HG02610 (cell line): ENCODE results near the gene ADRB1.

ENCODE experiments used
- ATAC-seq: cut with Tn5 transposase; IDR thresholded peaks from one replicate; pipeline ENCODE4 v1.9.1; 2021; ENCODE audit warnings: mild to moderate bottlenecking, moderate library complexity; ENCODE audit not compliant: unreplicated experiment

ADRB1 gene

DNA sequence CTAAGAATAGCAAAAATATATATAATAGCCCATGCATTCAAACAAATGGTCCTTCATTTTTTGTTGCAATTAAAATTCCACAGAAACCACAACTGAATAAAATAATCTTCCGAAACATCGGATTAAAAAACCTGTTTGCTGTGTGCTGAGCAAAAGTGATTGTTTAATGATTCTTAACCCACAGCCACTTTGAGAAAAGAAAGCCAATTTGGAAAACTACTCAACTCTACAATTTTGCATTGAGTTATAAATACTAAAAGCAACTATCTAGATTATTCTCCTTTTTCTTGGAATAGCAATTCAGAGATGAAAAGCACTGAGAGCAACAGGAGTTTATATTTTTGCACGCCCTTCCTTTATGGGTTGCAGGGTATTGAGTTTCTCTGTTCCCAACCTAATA lies 8.0 kb downstream of the ADRB1 start:
- no peak for ATAC-seq

DNA sequence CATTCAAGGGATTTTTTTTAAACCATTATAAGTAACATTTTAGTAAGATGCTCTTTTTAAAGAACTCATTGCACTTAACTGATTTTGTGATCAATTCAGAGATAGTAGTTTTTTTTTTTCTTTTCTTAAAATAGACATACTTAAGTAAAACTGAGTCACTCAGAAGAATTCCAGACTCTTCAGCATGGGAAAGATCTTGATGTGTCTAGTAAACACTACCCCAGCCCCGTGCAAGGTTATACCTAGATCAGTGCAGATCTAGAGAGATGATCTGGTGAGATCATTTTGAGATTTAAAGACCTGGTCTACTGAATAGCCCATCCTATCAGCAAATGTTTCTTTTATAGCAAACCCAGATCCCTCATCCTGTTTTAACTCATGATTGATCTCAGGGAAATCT lies 8.6 kb downstream of the ADRB1 start:
- no peak for ATAC-seq

DNA sequence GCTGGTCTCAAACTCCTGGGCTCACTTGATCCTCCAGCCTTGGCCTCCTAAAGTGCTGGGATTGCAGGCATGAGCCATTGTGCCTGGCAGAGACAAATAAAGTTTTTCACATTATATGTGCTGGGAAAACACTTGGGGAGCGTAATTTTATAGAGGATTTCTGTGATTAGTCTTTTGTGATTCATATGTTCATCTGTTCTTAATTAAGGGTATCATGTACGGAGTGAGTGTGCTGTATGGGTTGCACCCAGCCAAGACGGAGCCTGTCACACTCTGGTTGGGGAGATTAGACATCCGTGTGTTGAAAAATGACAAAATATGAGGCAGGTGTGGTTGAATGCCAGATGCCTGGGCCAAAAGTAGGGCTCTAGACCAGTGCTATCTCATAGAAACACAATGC lies 10.3 kb downstream of the ADRB1 start:
- ATAC-seq: no peak

GRCh38 chr10:114057855-114058254 lies 14.2 kb downstream of the ADRB1 start:
- no peak for ATAC-seq

- no peak for ATAC-seq
Measured at GRCh38 chr10:114058297-114058696, 14.6 kb downstream of the ADRB1 start.

DNA sequence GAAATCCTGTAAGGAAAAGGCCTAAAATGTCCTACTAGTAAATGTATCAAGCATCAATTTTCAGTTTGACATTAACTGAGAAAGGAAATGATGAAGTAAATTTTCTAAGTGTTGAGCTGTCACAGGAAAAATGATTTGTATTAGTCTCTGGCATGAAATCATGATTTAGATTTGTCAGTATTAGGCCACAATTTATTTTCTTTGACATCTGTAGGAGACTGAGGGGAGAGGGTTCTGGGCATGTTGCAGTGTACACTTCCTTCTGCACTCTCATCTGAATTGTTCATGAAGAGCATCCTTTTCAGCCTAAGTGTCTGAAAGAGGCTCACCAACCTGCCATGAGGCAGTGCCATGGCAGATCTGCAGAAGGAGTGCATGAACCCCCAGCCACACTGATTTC lies 15.9 kb downstream of the ADRB1 start:
- no peak for ATAC-seq

- no peak for ATAC-seq
Measured at GRCh38 chr10:114060456-114060855, 16.8 kb downstream of the ADRB1 start.

DNA sequence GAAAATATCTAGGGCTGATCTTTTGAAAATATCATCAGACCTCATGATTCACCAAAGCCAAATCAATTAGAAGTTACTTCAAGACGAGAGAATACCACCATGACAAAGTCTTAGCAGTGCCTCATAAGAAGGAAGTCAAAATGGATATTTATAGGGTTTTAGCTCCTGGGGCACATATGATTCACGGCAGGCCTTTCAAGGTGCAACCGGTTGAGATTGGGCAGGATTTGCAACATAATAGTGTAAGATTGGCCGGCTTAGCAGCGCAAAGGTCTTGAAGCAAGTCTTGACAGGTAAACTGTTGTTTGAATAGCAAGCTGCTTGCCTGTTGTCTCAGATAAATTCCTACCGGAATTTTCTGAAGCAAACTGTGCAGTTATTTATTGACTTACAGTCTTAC lies 17.5 kb downstream of the ADRB1 start:
- ATAC-seq: no peak

- no peak for ATAC-seq
Measured at GRCh38 chr10:114061789-114062188, 18.1 kb downstream of the ADRB1 start.

DNA sequence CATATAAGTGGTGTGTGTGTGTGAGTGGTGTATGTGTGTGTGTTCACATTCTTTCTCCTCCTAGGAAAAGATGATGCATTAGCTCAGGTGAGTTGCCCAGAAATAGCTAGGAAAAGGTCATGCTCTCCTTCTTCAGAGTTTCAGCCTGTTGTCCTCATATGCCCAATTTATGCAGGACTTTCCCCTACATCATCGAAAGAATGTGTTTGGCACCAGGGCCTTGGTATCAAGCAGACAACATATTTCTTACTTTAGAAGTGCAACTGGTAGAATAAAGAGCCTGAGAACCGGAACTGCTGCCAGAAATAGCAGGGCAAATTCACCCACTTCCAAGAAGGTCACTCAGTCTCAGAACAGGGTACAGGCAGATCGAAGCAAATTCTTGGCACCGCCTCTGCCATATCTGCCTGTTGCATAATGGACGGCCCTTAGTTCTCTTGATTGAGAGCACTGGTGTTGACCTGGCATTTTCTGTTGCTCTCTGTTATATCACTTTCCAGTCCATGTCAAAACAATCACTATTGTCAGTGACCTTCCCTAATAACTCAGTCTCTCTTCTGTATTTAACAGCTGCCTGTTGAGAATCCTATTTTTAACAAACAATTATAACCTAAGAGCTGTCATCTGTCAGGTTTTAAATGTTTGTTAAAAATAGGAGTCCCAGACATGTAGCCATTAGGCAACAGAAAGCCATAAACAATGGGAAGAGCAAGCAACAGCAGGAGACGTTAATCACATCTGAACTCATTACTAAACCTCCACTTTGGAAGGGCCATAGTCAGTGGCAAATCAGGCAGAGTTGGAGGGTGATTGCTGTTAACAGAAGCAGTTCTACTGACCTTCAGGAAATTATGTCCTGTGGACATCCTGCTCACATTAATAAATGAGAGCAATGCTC lies 20.7 kb downstream of the ADRB1 start:
- no peak for ATAC-seq

DNA sequence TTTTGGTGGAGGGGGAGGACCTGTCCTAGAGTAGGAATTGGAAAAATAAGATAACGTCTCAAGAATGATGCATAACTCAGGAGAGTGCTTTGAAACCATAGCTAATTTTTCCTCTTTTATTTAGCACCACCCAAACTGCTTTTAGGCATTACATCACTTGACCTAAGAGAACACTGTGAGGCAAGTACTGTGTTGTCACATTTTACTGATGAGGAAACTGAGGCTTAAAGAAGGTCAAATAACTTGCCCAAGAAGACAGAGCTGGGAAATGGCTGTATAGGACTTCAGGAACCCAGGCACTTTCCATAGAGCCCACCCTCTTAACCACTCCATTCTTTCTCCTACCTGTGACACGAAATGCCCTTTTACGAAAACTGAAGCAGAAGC lies 21.4 kb downstream of the ADRB1 start:
- no peak for ATAC-seq

- no peak for ATAC-seq
Measured at GRCh38 chr10:114068054-114068707, 24.5 kb downstream of the ADRB1 start.

- no peak for ATAC-seq
Measured at GRCh38 chr10:114070710-114071109, 27.0 kb downstream of the ADRB1 start.

GRCh38 chr10:114071178-114071577 lies 27.5 kb downstream of the ADRB1 start:
- no peak for ATAC-seq

DNA sequence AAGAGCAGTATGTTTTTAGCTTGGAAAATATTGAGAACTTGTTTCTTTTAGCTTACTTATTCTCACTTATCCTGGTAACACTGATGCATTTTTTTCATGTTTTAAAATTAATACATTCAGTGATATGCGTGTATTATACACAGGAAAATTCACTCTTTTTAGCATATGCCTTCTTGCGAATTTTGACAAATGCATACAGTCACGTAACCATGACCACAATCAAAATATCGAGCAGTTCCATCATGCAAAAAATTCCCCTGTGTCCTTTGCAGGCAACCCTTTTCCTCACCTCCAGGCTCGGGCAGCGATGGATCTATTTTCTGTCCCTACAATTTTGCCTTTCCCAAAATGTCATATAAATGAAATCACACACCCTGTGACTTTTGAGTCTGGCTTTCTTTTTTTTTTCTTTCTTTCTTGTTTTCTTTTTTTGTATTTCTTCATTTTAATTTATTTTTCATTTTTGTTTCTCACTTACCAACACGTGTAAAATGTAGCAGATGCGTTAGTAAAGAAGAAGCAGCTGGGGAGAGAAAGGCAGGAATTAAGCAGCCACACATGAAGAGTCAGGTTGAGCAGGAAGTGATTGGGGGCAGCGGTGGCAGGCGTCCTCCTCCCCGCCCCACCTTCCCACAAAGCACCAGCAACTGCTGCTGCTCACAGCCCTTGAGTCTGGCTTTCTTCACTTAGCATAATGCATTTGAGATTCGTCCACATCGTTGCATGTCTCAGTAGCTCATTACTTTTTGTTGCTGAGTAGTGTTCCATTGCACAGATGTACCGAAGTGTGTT lies 29.9 kb downstream of the ADRB1 start:
- ATAC-seq: peak; percentile 62

DNA sequence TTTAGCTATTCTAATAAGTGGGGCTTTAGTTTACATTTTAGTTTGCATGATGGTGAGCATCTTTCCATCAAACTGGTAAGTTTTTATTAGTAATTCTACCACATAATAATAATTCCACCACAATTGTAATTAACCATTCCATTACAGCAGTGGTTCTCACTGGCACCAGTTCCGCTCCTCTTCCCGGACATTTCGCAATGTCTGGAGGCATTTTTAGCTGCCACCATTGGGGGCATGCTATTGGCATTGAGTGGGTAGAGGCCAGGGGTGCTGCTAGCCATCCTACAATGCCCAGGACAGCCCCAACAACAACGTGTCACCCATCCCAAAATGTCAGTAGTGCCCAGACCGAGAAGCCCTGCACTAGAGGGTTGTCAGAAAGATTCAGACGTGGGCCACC lies 31.4 kb downstream of the ADRB1 start:
- no peak for ATAC-seq

DNA sequence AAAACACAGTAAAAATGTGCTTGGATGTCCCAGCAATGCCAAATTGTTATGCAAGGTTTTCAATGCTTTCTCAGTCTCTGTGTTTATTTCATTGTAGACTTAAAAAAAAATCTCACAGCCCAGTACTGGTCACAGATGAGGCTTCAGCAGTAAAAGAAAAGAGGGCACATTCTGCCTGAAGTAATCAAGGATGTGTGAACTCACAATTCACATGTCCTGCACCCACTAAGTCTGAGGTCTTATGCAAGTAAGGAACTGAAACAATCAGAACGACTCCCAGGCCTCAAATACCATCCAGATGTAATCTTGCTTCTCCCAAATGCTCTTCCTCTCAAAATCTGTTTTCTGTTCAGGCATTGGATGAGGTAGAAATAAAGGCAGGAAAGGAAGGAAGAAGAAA lies 33.7 kb downstream of the ADRB1 start:
- ATAC-seq: no peak

DNA sequence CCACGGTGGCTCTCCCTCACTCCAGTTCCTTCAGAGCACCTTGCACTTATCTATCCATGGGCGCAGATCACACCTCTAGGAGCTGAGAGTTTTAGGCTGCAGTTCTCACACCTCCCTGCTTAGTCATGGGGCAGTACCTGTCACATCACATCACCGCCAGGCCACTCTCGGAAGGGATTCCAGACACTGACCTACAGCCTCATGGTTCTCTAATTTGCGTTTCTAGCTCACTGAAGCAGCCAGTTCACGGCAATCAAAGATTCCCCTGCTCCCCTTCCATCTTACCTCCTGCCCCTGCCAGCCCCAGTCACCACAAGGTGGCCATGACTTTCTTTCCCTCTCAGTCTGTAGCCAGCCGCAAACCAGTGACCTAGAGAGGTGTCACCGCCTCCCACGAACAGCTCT lies 34.2 kb downstream of the ADRB1 start:
- ATAC-seq: peak; percentile 68

GRCh38 chr10:114078346-114078745 lies 34.7 kb downstream of the ADRB1 start:
- ATAC-seq: no peak

GRCh38 chr10:114079421-114079820 lies 35.8 kb downstream of the ADRB1 start:
- no peak for ATAC-seq

DNA sequence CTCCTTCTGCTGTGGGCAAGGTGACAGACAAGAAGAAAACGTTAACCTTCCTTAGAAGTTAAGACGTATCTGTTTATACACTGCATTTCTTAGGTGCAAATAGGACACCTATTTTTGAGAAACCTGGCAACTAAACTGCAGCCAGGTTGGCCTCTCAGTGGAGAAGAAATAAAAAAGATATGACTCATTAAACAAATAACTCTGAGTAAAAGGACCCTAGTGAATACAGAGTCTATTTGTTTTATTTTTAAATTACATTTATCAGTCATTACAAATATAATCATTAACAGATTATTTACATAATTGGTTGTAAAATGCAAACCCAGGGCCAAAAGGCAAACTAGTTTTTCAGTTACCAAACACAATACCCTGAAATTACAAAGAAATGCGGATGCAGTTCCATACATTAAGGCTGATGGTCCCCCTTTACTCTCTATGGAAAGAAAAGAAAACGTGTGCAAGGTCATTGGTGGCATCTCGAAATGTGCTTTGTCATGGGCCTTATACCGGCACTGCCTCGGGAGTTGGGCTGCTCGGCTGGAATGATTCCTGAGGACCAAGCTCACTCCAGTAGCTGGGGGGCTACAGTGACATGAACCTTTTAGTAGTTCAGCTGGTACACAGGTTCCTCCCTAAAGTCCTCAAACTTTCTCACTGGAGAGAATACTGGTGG lies 38.4 kb downstream of the ADRB1 start:
- ATAC-seq: no peak
